SK-N-SH (cell line): Measurements from ENCODE around the gene C7orf33. TPM values are rescaled to one million over a fixed set of nuclear protein-coding genes. Genes with fewer than 3 reads are reported as not detected.
"Not testable (repeated sequence)": the region's sequence is repeated elsewhere in the genome, so short reads cannot be mapped to it uniquely, and the experiment has no call there.

Source experiments
- CTCF ChIA-PET: fragments of 300-600, 350-600 bp; formaldehyde crosslinking; extraction: SDS; loops from one replicate; lab custom pipeline; 2021; lab: Yijun Ruan, JAX
- POLR2A ChIA-PET: fragments of 350-600 bp; sonication (Branson Sonifier 250); formaldehyde crosslinking; extraction: SDS; loops from one replicate; lab custom pipeline; 2020; ENCODE audit warnings: antibody characterized with exemption, inconsistent platforms; lab: Yijun Ruan, JAX
- DNase-seq: peaks from one replicate; pipeline ENCODE4 v3.0.0; 2012
- H2AFZ ChIP-seq: fragments of 200-600 bp; sonication (generic); 2 replicates; pipeline ENCODE4 v1.8.1; 2016; ENCODE audit warnings: antibody characterized with exemption, mild to moderate bottlenecking, low read depth
- H3F3A ChIP-seq: fragments of 200-600 bp; sonication (generic); replicated peaks from 2 replicates; pipeline ENCODE3; 2016; ENCODE audit warnings: antibody characterized with exemption, mild to moderate bottlenecking; ENCODE audit not compliant: insufficient read depth
- H3K27ac ChIP-seq, 2 experiments: fragments of 200-500 bp in 1 of 2; fragments of 200-600 bp in 1 of 2; sonication (Bioruptor generic) in 1 of 2; sonication (generic), shearing (Covaris generic) in 1 of 2; 2 replicates each; pipeline versions ENCODE4 v1.5.1 to v1.6.1; 2014 to 2016; ENCODE audit warnings: low read depth in 2 of 2, inconsistent platforms in 1 of 2, low read length in 1 of 2, mild to moderate bottlenecking in 1 of 2, mixed read lengths in 1 of 2
- H3K27me3 ChIP-seq: fragments of 200-600 bp; sonication (generic), shearing (Covaris generic); 2 replicates; pipeline ENCODE4 v1.6.1; 2016; ENCODE audit warnings: mixed run types; ENCODE audit not compliant: insufficient read depth
- H3K36me3 ChIP-seq, 2 experiments: fragments of 200-500 bp in 1 of 2; fragments of 200-600 bp in 1 of 2; sonication (Bioruptor generic) in 1 of 2; sonication (generic) in 1 of 2; replicated peaks in 1 of 2; 2 replicates each; pipeline versions ENCODE3 to v1.5.1; 2014 to 2016; ENCODE audit warnings: low read length in 1 of 2, mild to moderate bottlenecking in 1 of 2; ENCODE audit not compliant: insufficient read depth in 2 of 2, control insufficient read depth in 1 of 2
- H3K4me1 ChIP-seq, 2 experiments: fragments of 200-500 bp in 1 of 2; fragments of 200-600 bp in 1 of 2; sonication (Bioruptor generic) in 1 of 2; sonication (generic), shearing (Covaris generic) in 1 of 2; 2 replicates each; pipeline versions ENCODE4 v1.5.1 to v1.6.1; 2014 to 2016; ENCODE audit warnings: low read depth in 1 of 2, low read length in 1 of 2, mixed run types in 1 of 2; ENCODE audit not compliant: insufficient read depth in 2 of 2, control insufficient read depth in 1 of 2
- H3K4me2 ChIP-seq: fragments of 200-600 bp; sonication (generic), shearing (Covaris generic); 2 replicates; pipeline ENCODE4 v1.6.1; 2017; ENCODE audit warnings: mixed run types
- H3K4me3 ChIP-seq, 2 experiments: fragments of 200-500 bp in 1 of 2; fragments of 200-600 bp in 1 of 2; sonication (Bioruptor generic) in 1 of 2; sonication (generic), shearing (Covaris generic) in 1 of 2; 2 replicates each; pipeline versions ENCODE4 v1.5.1 to v1.8.1; 2014 to 2016; ENCODE audit warnings: low read depth in 2 of 2, inconsistent platforms in 1 of 2, low read length in 1 of 2, mild to moderate bottlenecking in 1 of 2, mixed read lengths in 1 of 2, moderate library complexity in 1 of 2
- H3K79me2 ChIP-seq: fragments of 200-600 bp; sonication (generic); 2 replicates; pipeline ENCODE4 v1.8.1; 2017; ENCODE audit warnings: mild to moderate bottlenecking; ENCODE audit not compliant: insufficient read depth
- H3K9ac ChIP-seq: fragments of 200-600 bp; sonication (generic); 2 replicates; pipeline ENCODE4 v1.6.1; 2017; ENCODE audit warnings: mixed run types
- H3K9me2 ChIP-seq: fragments of 200-600 bp; sonication (generic); 2 replicates; pipeline ENCODE4 v1.6.1; 2017; ENCODE audit warnings: mixed run types
- H3K9me3 ChIP-seq: fragments of 200-600 bp; sonication (generic); 2 replicates; pipeline ENCODE4 v1.6.1; 2017; ENCODE audit warnings: mixed run types, mild to moderate bottlenecking, moderate library complexity
- H4K20me1 ChIP-seq: fragments of 200-600 bp; sonication (generic); 2 replicates; pipeline ENCODE4 v1.6.1; 2017; ENCODE audit warnings: mild to moderate bottlenecking, mixed run types; ENCODE audit not compliant: insufficient read depth
- EZH2phosphoT487 ChIP-seq: fragments of 200-600 bp; sonication (generic); IDR thresholded peaks from 2 replicates; pipeline ENCODE4 v1.6.1; 2017; ENCODE audit warnings: low read depth, mixed run types, mild to moderate bottlenecking, antibody characterized with exemption, moderate library complexity, borderline replicate concordance
- GABPA ChIP-seq: IDR thresholded peaks from 2 replicates; pipeline ENCODE4 v1.4.0; 2012; ENCODE audit warnings: low read depth, mild to moderate bottlenecking
- IRF3 ChIP-seq: fragments of 150-350 bp; IDR thresholded peaks from 2 replicates; pipeline ENCODE4 v1.6.1; 2016; ENCODE audit warnings: mild to moderate bottlenecking, low read depth, low read length
- JUND ChIP-seq: IDR thresholded peaks from 2 replicates; pipeline ENCODE4 v1.4.0; 2012
- MAX ChIP-seq: IDR thresholded peaks from 2 replicates; pipeline ENCODE4 v1.4.0; 2012; ENCODE audit warnings: low read depth
- MXI1 ChIP-seq: IDR thresholded peaks from 2 replicates; pipeline ENCODE4 v1.6.1; 2012; ENCODE audit warnings: mild to moderate bottlenecking, low read depth, low read length, improper control_type of control experiment
- RCOR1 ChIP-seq: fragments of 150-350 bp; IDR thresholded peaks from 2 replicates; pipeline ENCODE4 v1.6.1; 2017; ENCODE audit warnings: antibody characterized with exemption, low read length
- REST ChIP-seq: IDR thresholded peaks from 2 replicates; pipeline ENCODE4 v1.6.1; 2012; ENCODE audit warnings: mild to moderate bottlenecking, low read depth, low read length, moderate library complexity
- RXRA ChIP-seq: IDR thresholded peaks from 2 replicates; pipeline ENCODE4 v1.4.0; 2012; ENCODE audit warnings: low read depth, mild to moderate bottlenecking, borderline replicate concordance
- SIN3A ChIP-seq: IDR thresholded peaks from 2 replicates; pipeline ENCODE4 v1.6.1; 2012; ENCODE audit warnings: low read depth, mild to moderate bottlenecking, low read length, moderate library complexity, borderline replicate concordance
- TEAD4 ChIP-seq: IDR thresholded peaks from 2 replicates; pipeline ENCODE4 v1.4.0; 2012; ENCODE audit warnings: mild to moderate bottlenecking, borderline replicate concordance; ENCODE audit not compliant: insufficient read depth
- USF2 ChIP-seq: fragments of 150-350 bp; IDR thresholded peaks from 2 replicates; pipeline ENCODE4 v1.6.1; 2017; ENCODE audit warnings: antibody characterized with exemption, low read length, low read depth, borderline replicate concordance
- YY1 ChIP-seq: IDR thresholded peaks from 2 replicates; pipeline ENCODE4 v1.4.0; 2012; ENCODE audit warnings: low read depth, mild to moderate bottlenecking
- WGBS: methylation state at CpG from one replicate; pipeline ENCODE4 v1.1.6; 2017; ENCODE audit warnings: low lambda C conversion rate; 5-methylcytosine and 5-hydroxymethylcytosine counted together
- polyA plus RNA-seq, 3 experiments: library from polyadenylated mRNA; depleted of rRNA; stranded (reverse); fragments of >200 nt; gene quantifications; 2 replicates each; pipeline ENCODE4 v1.2.3, GENCODE V29; 2012

Gene C7orf33
- polyA plus RNA-seq, 1 of the 3 experiments (the other 2 are of a cell fraction) = not detected

GRCh38 chr7:148570510-148570909 is 20.1 kb upstream of the C7orf33 start (continued):
- TF ChIP-seq IRF3 = no peak

- DNase-seq, H3K79me2 ChIP-seq, H2AFZ ChIP-seq, H3K9me3 ChIP-seq, H3K9ac ChIP-seq, H3K4me2 ChIP-seq, H3F3A ChIP-seq, H3K27me3 ChIP-seq, H3K27ac ChIP-seq, H3K4me1 ChIP-seq, H3K36me3 ChIP-seq, H3K4me3 ChIP-seq, H3K9me2 ChIP-seq, H4K20me1 ChIP-seq, POLR2A ChIA-PET: not testable (repeated sequence)
- CTCF ChIA-PET = interaction anchor here (1.2 kb wide), 1 partner anchor 396 kb away, joined by 3 read pairs; no protein-coding TSS in a partner anchor
- 91% methylated on average over 3 of the region's 3 CpGs for WGBS
These were observed 19.6 kb upstream of the C7orf33 start for GRCh38 chr7:148570973-148571372.

- DNase-seq = no peak
- no peak overlapping the region for H3K4me3 ChIP-seq
- no peaks in the 10 kb centered on the region for H3K9me3 ChIP-seq
- TF ChIP-seq TEAD4 (no peak), JUND (no peak), RCOR1 (no peak), YY1 (no peak), MXI1 (no peak), MAX (no peak), REST (no peak), USF2 (no peak), IRF3 (no peak), SIN3A (no peak), RXRA (no peak), EZH2phosphoT487 (no peak), GABPA (no peak)
- TF ChIP-seq, all 33 proteins: peak for 0
- Histone ChIP-seq H3K9ac (no peak overlapping the region), H3K4me1 (no peaks in the 10 kb centered on the region), H3K79me2 (no peaks in the 10 kb centered on the region), H4K20me1 (no peaks in the 10 kb centered on the region), H3K9me2 (no peaks in the 10 kb centered on the region), H3K4me2 (no peak overlapping the region), H3K27me3 (no peaks in the 10 kb centered on the region), H3K36me3 (no peaks in the 10 kb centered on the region), H3K27ac (no peak overlapping the region), H2AFZ (no peak overlapping the region), H3F3A (no peaks in the 10 kb centered on the region)
- ChIA-PET POLR2A (no interaction called here), CTCF (interaction anchor here (1.2 kb wide), 1 partner anchor 395 kb away, joined by 3 read pairs; no protein-coding TSS in a partner anchor)
- WGBS = 84% methylated on average over 9 of the region's 9 CpGs
These were observed 19.2 kb upstream of the C7orf33 start for GRCh38 chr7:148571381-148571780.
